Panc1 (cell line): ENCODE results near the gene GBF1.

Source experiments
- CTCF ChIP-seq: fragments of 450-650 bp; IDR thresholded peaks from 2 replicates; pipeline ENCODE4 v1.5.1; 2017; ENCODE audit warnings: mild to moderate bottlenecking
- POLR2AphosphoS5 ChIP-seq: IDR thresholded peaks from 2 replicates; pipeline ENCODE4 v1.6.1; 2012; ENCODE audit warnings: mild to moderate bottlenecking, low read depth, low read length, moderate library complexity
- SIN3A ChIP-seq: IDR thresholded peaks from 2 replicates; pipeline ENCODE4 v1.6.1; 2012; ENCODE audit warnings: low read depth, mild to moderate bottlenecking, low read length, moderate library complexity, borderline replicate concordance; ENCODE audit not compliant: insufficient read depth
- TCF7L2 ChIP-seq: IDR thresholded peaks from 2 replicates; pipeline ENCODE4 v1.6.1; 2011; ENCODE audit warnings: mild to moderate bottlenecking, low read depth, low read length, inconsistent platforms

DNA sequence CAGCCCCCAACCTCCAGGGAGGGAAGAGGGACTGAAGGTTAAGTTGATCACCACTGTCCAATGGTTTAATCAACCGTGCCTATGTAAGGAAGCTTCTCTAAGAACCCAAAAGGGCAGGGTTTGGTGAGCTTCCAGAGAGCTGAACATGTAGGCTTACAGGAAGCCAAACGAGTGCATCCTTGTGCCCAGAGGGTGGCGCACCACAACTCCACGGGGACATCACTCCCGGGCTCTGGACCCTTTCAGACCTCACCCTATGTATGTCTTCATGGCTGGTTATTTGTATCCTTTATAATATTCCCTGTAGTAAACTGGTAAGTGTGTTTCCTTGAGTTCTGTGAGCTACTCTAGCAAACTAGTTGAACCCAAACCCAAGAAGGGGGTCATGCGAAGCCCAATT lies 138.7 kb downstream of the GBF1 start:
- no peak; the same call in 1 of the 2 replicates for TF ChIP-seq CTCF
- TF ChIP-seq POLR2AphosphoS5, result no peak
- TF ChIP-seq SIN3A, result no peak
- no peak for TF ChIP-seq TCF7L2
